Stimulated activated CD8-positive, alpha-beta memory T cell treated with anti-CD3 and anti-CD28 coated beads, Interleukin-4, amount 100 ng/mL, for 4 hours (primary cell): ENCODE data around the gene ATPAF2.

Experiments used
- DNase-seq, 2 donors: peaks; one replicate each; pipeline ENCODE4 v3.0.0-alpha.2; 2020; ENCODE audit warnings: low read depth in 2 of 2, low spot score in 1 of 2

The ATPAF2 gene

DNA sequence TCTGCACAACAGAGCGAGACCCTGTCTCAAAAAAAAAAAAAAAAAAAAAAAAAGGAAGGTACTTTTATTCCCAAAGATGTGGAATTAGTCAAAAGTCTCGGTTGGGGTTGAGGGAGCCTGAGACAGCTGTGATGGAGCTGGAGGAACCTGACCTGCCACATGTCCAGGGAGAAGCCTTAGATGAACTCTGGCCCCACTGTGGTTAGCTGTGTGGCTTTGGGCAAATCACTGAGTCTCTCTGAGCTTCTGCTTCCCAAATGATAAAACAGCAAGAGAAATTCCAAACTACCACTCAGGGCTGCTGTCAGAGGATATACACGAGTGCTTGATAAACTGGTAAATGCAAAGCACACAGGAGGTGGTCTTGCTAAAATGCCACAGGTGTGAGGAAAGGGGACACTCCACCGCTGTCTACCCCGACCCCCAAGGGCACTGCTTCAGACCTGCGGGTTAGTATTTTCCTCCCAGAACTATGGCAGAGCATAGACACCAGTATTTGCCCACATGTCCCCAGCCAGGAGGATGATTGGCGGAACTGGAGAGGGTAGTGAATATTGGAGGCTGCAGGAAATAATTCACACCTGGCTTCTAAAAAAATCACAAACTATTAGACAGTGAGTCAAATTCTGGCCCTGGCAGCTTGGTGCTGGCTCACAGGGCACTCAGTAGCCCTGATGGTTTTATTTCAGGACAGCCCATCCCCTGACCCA, 51.6 kb downstream of the ATPAF2 start:
- DNase-seq: no peak

DNA sequence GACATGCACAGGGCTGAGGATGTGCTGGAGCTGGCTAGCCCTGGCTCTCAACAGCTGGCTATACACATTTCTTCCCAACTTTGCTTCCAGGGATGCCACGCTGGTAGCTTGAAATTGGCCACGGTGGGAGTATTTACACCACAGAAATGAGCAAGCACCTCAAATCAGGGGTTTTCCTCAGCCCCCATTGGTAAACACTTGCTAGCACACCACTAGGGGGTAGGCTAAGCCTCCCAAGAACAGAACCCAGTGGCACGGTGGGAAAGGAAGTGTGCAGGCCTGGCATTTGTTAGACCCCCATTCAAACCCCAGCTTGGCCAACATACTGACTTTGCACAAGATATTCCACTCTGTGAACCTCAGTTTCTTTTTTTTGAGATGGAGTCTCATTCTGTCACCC, 53.4 kb downstream of the ATPAF2 start:
- DNase-seq: no peak

DNA sequence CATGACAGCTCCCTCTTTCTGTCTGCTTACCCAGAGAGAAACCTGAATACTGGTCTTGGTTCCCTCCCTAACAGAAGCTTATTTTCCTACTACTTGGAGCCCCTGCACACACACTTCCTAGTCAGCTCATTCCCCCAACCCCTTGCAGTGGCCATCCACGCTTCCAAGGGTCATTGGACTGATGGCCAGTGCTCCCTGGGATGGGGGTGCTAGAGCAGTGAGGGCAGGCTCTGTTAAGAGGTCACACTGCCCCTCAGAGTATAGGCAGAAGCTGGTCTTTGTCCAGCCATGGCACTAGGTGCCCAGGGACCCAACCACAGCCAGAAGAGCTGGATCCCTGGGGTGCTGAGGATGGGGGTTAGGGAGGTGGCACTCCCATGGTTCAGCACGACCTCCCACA, 53.8 kb downstream of the ATPAF2 start:
- no peak for DNase-seq

DNA sequence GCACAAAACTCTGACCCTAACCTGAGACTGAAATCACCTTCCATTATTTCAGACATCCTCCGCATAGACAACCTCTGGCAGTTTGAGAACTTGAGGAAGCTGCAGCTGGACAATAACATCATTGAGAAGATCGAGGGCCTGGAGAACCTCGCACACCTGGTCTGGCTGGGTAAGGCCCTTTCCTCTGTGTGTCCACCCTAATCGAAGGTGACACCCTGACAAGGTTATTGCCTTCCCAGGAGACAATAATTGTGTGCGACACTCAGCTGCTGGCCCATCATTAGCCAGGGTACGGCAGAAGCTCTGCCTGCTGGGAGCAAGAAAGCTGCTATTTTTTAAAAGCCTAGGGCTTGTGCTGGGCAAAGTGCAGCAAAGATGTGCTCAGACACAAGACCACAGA, 55.2 kb downstream of the ATPAF2 start:
- no peak for DNase-seq

DNA sequence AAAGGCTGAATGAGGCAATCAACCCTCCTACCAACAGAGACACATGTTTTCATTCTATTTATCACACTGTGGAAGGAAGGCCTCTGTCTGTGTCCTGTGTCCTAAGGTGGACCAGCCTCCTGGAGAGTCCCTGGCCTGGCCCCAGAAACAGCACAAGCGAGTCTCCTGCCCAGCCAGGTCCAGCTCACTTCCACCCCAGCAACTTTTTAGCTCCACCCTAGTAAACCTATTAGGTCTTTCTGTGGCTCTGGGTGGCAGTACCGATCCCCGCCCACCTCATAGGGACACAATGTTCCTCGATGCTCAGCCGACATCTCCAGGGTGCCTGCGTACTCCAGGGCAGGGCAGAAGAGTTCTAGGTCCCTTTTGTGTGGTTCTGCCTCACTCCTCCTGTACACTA, 55.6 kb downstream of the ATPAF2 start:
- DNase-seq: no peak

DNA sequence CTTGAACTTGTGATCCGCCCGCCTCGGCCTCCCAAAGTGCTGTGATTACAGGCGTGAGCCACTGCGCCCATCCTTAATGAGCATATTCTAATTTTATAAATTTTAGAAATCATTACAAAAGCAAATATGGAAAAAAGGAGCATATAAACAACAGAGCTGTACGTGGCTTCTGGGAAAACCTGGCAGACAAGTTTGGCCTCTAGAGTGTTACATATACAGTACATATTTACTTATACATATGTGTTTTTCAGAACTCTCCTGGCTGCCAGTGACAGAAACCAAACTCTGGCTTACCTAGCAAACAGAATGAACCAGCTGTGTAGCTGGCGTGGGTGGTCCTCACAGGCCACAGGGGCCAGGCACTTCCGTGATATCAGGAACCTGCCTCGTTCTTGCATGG, 56.2 kb downstream of the ATPAF2 start:
- DNase-seq: no peak

DNA sequence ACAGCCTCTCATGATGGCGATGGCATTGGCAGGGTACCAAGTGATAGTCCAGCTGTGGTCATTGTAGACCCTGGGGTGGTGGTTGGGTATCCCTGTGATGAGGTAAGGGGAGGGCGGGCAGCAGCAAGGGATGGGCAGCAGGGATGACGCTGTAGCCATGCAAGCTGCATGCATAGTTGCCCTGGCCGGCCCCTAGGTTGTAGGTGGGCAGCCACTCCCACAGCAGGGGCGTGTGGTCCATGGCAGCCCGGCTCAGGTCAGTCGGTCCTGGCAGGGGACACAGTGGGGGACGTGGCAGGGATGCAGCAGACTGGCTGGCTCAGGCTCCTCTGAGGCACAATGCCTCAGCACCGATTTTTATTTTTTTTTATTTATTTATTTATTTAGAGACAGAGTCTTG, 57.6 kb downstream of the ATPAF2 start:
- no peak for DNase-seq

DNA sequence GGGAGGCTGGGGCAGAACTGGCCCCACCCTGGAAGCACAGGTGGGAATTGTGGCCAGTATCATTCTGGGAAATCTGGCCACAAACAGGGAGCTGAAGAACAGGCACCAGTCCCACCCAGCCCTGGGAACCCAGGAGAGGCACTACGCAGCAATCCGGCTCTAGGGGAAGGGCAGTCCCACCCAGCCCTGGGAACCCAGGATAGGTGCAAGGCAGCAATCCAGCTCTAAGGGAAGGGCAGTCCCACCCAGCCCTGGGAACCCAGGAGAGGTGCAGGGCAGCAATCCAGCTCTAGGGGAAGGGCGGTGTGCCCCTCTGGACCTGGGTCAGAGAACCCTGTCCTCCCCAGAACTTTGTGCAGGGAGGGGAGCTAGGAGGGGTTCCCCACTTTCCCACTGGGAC, 59.2 kb downstream of the ATPAF2 start:
- no peak for DNase-seq

DNA sequence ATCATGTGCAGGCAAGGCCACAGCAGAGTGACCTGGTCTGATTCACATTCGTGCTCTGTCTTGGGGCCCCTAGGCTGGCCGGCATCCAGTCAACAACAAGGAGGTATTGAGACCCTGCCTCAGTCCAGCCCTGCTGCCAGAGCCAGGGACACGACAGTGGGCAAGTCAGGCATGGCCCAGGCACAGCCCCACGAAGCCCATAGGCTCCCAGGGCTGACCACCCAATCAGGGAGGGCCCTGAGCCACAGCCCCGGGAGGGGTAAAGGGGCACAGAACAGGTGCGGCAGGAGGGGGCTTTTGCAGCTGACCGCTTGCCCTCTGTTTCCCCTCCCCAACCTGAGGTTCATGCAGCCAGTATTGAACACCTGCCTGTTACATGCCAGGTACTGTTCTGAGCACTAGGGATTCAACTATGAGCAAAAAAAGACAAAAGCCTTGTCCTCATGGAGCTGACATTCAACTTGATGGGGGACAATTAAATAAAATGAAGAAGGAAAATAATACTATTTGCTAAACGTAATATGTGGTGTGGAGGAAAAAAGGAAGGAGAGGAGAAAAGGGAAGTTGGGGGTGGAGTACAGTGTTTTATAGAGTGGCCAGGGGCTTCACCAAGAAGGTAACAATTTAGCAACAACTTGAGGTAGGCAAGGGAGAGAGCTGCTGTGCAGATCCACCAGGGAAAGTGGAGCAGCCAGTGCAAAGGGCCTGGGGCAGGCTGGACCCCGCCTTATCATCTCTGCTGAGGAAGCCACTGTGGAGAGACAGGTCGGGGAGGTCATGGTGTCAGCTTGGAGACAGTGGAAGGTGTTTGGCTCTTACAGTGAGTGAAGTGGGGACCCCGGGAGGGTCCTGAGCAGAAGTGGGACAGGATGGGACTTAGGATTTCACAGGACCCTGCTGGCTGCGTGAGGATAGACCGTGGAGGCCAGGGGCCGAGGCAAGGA, 60.2 kb downstream of the ATPAF2 start:
- no peak for DNase-seq

DNA sequence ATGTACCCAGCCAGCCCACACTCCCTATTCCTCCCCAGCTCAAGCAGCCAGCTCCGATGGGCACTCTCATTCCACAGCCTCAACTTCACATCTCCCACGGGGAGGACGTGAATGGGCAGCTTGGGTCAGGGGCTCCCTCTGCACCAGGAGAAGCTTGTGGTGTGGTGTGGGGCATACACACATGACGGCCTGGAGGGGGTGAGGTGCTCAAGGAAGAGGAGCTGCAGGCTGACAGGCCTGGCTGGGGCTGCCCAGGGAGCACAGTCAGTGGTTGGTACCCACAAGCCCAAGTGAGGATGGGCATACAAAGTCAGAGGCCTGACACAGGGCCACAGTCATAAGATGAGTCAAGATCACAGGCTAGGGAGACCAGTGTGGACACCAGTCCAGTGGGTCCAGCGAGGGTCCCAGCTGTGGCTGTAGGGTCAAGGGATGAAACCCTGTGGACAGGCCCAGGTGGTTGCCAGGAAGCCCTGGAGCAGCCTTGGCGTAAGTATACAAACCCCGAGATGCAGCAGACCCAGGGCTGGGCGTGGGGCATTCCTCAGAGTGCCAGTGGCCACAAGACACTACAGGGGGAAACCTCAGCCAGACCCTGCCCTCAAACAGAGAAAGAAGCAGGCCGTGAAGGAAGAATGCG, 61.9 kb downstream of the ATPAF2 start:
- DNase-seq: no peak

DNA sequence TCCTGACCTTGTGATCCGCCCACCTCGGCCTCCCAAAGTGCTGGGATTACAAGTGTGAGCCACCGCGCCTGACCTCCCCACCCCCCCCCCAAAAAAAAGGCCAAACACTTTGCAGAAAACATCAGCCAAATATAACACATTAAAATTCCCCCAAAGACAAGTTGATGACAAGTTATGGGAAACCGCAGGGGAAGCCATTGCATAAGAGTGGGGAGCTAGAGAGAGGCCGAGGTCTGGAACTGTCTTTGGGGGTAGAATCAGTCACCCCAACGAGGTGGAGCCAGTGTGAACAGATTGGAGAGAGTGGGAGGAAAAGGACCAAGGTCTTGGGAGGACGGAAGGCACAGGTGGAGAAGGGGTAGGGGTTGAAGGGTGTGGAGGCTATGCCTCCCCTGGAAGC, 63.5 kb downstream of the ATPAF2 start:
- DNase-seq: no peak

DNA sequence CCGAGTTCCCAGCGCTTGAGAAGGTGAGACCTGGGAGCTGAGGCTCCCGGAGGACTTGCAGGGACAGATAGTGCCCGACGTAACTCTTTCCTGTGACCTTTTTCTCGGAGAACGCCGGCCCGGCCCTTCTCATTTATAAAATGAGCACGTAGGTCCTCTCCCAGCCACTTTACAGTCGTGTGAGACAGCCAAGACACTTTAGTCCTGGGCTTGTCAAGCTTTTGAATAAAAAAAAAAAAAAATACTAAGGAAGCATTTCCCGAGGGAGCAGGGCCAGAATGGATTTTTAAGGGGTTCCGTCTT, 66.1 kb downstream of the ATPAF2 start:
- no peak for DNase-seq

DNA sequence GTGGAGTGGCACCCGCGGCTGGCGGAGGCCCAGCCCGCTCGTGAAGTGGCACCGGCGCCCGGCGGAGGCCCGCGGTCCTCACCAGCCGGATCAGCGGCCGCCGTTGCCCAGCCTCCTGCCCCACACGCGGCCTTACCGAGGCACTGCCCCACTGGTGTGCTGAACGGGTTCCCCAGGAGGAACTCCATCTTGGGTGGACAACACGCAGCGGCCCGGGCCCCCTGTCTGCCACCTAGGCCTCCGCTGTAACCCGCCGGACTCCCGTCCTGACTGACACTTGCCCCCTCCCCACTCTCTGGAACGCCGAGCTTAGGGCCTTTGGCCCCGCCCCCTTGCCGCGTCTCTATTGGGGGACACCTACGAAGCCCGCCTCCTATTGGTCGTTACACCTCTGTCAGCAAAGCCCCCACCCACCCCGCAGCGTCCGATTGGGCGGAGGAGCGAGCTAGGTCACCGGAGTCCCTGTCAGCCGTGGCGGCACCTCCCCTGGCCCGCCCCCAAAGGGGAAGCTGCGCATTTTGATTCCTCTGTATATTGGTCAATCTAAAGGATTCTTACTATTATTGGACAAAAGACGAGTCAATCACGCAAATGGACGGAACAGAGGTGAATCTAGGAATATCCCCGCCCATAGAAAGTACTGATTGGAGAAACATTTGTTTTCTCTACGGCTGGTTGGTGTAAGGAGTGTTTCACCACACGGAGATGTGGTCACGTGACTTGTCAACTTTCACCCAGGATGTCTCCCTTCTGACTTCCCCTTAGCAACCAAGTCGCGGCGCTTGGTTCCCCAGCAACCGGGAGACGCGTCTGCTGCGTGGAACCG, 66.6 kb downstream of the ATPAF2 start, which contains the start of the genes DRC3 and TOM1L2:
DRC3 (plus strand) TSS at position 737 of the 826 bp plus-strand sequence. CDS start 4,737 bp downstream, outside the sequence.
TOM1L2 (minus strand) TSS at position 275 of the 826 bp plus-strand sequence; CDS start at position 188, 87 bp downstream.
- DNase-seq: peak; percentile 99 to 100

DNA sequence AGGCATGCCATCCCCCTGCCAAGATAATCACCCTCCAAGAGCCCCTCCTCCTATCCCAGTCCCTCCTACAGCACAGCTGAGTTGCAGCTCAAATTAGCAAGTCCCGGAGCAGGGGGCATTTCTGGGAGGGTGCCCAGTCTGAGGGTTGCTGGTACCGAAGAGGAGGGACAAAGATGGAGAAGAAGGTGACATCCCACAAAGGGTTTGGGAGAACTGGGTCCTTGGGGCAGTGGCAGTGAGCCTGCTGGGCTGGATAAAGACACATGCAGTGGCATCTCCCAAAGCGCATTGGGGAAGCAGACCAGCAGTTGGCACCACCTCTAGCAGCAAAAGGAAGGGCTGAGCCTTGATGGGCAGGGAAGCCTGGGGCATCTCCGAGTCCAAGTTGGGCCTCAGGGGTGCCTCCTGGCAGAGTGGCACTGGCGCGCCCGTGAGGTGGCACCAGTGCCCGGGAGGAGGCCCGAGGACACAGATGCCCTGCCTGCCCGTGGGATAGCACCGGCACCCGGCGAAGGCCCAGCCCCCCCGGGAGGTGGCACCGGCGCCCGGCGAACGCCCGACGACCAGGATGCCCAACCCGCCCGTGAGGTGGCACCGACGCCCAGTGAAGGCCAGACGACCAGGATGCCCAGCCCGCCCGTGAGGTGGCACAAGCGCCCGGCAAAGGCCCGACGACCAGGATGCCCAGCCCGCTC, 67.4 kb downstream of the ATPAF2 start:
- DNase-seq: peak in 1 of 2 donors; percentile 6

DNA sequence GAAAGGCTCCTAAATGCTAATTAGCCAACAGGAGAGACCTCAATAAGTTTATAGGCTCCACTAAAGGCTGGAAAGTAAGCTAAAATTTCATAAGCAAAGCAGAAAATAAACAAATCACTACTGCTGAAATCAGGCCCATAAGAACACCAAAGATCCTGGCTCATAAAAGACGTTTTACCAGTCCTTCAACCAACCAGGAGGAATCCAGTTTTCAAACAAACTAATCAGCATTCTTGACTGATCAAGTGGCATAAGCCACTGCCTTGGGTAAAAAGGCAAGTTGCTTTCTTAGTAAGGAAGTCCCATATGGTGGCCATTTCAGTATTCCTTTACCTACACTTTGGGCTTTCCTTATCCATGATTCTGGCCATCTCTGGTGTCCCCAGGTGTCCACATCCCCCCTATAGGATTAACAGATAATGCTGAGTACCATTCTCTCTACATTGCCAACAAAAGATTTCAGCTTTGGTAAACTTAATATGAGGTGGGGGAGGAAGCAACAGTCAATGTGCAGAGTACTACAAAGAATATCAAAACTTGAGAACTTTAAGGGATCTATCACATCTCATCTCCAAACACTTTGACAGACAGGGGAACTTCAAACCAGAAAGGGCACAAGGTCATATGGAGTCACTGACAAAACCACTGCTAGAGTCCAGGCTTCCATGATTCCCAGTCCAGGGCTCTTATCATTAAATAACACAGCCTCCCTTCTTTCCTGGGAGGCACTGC, 68.1 kb downstream of the ATPAF2 start:
- no peak for DNase-seq
